K562 (cell line): ENCODE results near the gene ACTR3C. TPM values are rescaled to one million over a fixed set of nuclear protein-coding genes. Genes with fewer than 3 reads are reported as not detected.

Experiments
- BRD4 ChIP-seq: fragments of 200-600 bp; sonication (generic); IDR thresholded peaks from 2 replicates; pipeline ENCODE4 v1.6.1; 2017; ENCODE audit warnings: inconsistent platforms
- CAMTA2 ChIP-seq: fragments of 250-450 bp; sonication (Bioruptor Pico); conservative IDR thresholded peaks from 2 replicates; pipeline ENCODE4 v1.5.1; 2022
- CBX3 ChIP-seq, 2 experiments: IDR thresholded peaks; 1 replicate in 1 of 2; 2 replicates in 1 of 2; pipeline ENCODE4 v1.6.1; 2012; ENCODE audit warnings: inconsistent platforms in 2 of 2, low read length in 2 of 2, borderline replicate concordance in 1 of 2, control low read depth in 1 of 2
- HEY1 ChIP-seq: fragments of 250-450 bp; sonication (Bioruptor Pico); IDR thresholded peaks from 2 replicates; pipeline ENCODE4 v1.5.0; 2020; ENCODE audit warnings: mild to moderate bottlenecking, moderate library complexity, borderline replicate concordance
- JUN ChIP-seq, 2 experiments: sonication (generic) in 1 of 2; formaldehyde crosslinking in 1 of 2; IDR thresholded peaks; 2 replicates each; pipeline versions ENCODE4 v1.6.1 to v1.8.0; 2012 to 2022; ENCODE audit warnings: borderline replicate concordance in 2 of 2, mild to moderate bottlenecking in 2 of 2, improper control_type of control experiment in 1 of 2, low read depth in 1 of 2, low read length in 1 of 2, missing genetic modification reagents in 1 of 2
- KDM5B ChIP-seq: fragments of 200-600 bp; sonication (generic); IDR thresholded peaks from 2 replicates; pipeline ENCODE4 v1.6.1; 2012; ENCODE audit warnings: low read depth, mild to moderate bottlenecking, moderate library complexity, low read length, control low read depth, inconsistent platforms; ENCODE audit not compliant: insufficient replicate concordance
- KLF1 ChIP-seq: fragments of 450-650 bp; IDR thresholded peaks from 2 replicates; pipeline ENCODE4 v1.6.1; 2016; ENCODE audit warnings: missing genetic modification characterization, missing compliant biosample characterization
- MAFK ChIP-seq: IDR thresholded peaks from 2 replicates; pipeline ENCODE4 v1.6.1; 2011; ENCODE audit warnings: low read length, improper control_type of control experiment
- MEIS2 ChIP-seq: fragments of 450-650 bp; IDR thresholded peaks from 2 replicates; pipeline ENCODE4 v1.6.1; 2014; ENCODE audit warnings: mild to moderate bottlenecking; ENCODE audit not compliant: partially characterized antibody
- MYNN ChIP-seq, 2 experiments: sonication (generic); formaldehyde crosslinking in 1 of 2; IDR thresholded peaks; 2 replicates each; pipeline versions ENCODE4 v1.5.0 to v1.6.1; 2016 to 2020; ENCODE audit warnings: antibody characterized with exemption in 1 of 2, missing genetic modification reagents in 1 of 2
- NFXL1 ChIP-seq: fragments of 450-650 bp; formaldehyde crosslinking; IDR thresholded peaks from 2 replicates; pipeline ENCODE4 v1.4.0; 2021; ENCODE audit warnings: mild to moderate bottlenecking
- NONO ChIP-seq, 2 experiments: fragments of 200-400 bp in 1 of 2; fragments of 450-650 bp in 1 of 2; formaldehyde crosslinking in 1 of 2; IDR thresholded peaks; 2 replicates each; pipeline ENCODE4 v1.6.1; 2017; ENCODE audit warnings: low read depth in 2 of 2, mild to moderate bottlenecking in 2 of 2, moderate library complexity in 2 of 2, low read length in 1 of 2
- PCBP1 ChIP-seq: fragments of 200-400 bp; formaldehyde crosslinking; IDR thresholded peaks from 2 replicates; pipeline ENCODE4 v1.6.1; 2018; ENCODE audit warnings: mild to moderate bottlenecking, low read depth, low read length; ENCODE audit not compliant: poor library complexity, severe bottlenecking
- PTBP1 ChIP-seq: fragments of 200-400 bp; formaldehyde crosslinking; IDR thresholded peaks from 2 replicates; pipeline ENCODE4 v1.6.1; 2017; ENCODE audit warnings: low read depth, low read length
- PURB ChIP-seq: sonication (generic); formaldehyde crosslinking; IDR thresholded peaks from 2 replicates; pipeline ENCODE4 v1.9.0; 2021; ENCODE audit warnings: low read depth, mild to moderate bottlenecking, missing genetic modification reagents
- RBFOX2 ChIP-seq: fragments of 200-400 bp; formaldehyde crosslinking; IDR thresholded peaks from 2 replicates; pipeline ENCODE4 v1.6.1; 2017; ENCODE audit warnings: low read depth, mild to moderate bottlenecking, low read length, moderate library complexity
- SAFB2 ChIP-seq: fragments of 200-400 bp; formaldehyde crosslinking; IDR thresholded peaks from 2 replicates; pipeline ENCODE4 v1.6.1; 2018; ENCODE audit warnings: borderline replicate concordance, low read length, low read depth, moderate library complexity; ENCODE audit not compliant: severe bottlenecking
- SRSF9 ChIP-seq: fragments of 200-400 bp; formaldehyde crosslinking; IDR thresholded peaks from 2 replicates; pipeline ENCODE4 v1.6.1; 2017; ENCODE audit warnings: low read depth, low read length, borderline replicate concordance
- STAT5A ChIP-seq: IDR thresholded peaks from 2 replicates; pipeline ENCODE4 v1.6.1; 2012; ENCODE audit warnings: low read length, inconsistent platforms, borderline replicate concordance
- ZBTB1 ChIP-seq: sonication (generic); formaldehyde crosslinking; IDR thresholded peaks from 2 replicates; pipeline ENCODE4 v1.8.1; 2023; ENCODE audit warnings: missing genetic modification reagents, low read depth, mild to moderate bottlenecking, borderline replicate concordance
- ZNF165 ChIP-seq: fragments of 250-450 bp; sonication (Bioruptor Pico); IDR thresholded peaks from 2 replicates; pipeline ENCODE4 v1.4.0; 2020; ENCODE audit warnings: borderline replicate concordance
- ZNF232 ChIP-seq: sonication (generic); formaldehyde crosslinking; IDR thresholded peaks from 2 replicates; pipeline ENCODE4 v1.8.0; 2022; ENCODE audit warnings: mild to moderate bottlenecking, missing genetic modification reagents
- ZNF253 ChIP-seq: fragments of 250-450 bp; sonication (Bioruptor Pico); conservative IDR thresholded peaks from 2 replicates; pipeline ENCODE4 v1.6.1; 2021; ENCODE audit warnings: mild to moderate bottlenecking
- ZNF766 ChIP-seq: fragments of 200-800 bp; sonication (Bioruptor generic); conservative IDR thresholded peaks from 2 replicates; pipeline ENCODE4 v1.6.1; 2016; ENCODE audit warnings: missing genetic modification characterization, missing compliant biosample characterization
- polyA plus RNA-seq, 8 experiments: library from polyadenylated mRNA; depleted of rRNA in 4 of 8; stranded (reverse) in 5 of 8; unstranded in 3 of 8; fragments of >200 nt; fragmentation: Nextera tagmentation in 2 of 8; fragmentation: Illumina TruSeq in 1 of 8; extraction: Ambion mirVana in 2 of 8; extraction: Trizol in 1 of 8; gene quantifications; 2 replicates each; pipeline versions ENCODE4 v1.2.1 to v1.2.3, GENCODE V29; 2011 to 2014; ENCODE audit warnings: inconsistent platforms in 1 of 8, missing spikeins in 1 of 8
- total RNA-seq, 7 experiments: library from RNA; depleted of rRNA in 6 of 7; stranded (reverse); fragments of >200 nt in 6 of 7; fragmentation: Illumina TruSeq in 2 of 7; extraction: Trizol in 2 of 7; gene quantifications; 2 replicates each; pipeline versions ENCODE4 v1.2.1 to v1.2.3, GENCODE V29; 2011 to 2021; ENCODE audit warnings: low replicate concordance in 1 of 7
- TF ChIP-seq, protein P1 (sequence below): fragments of 450-650 bp; IDR thresholded peaks from 2 replicates; pipeline ENCODE4 v1.6.1; 2018; ENCODE audit warnings: mild to moderate bottlenecking, low read depth; ENCODE audit not compliant: partially characterized antibody
- TF ChIP-seq, protein P2 (sequence below): sonication (generic); formaldehyde crosslinking; IDR thresholded peaks from 2 replicates; pipeline ENCODE4 v1.5.0; 2020; ENCODE audit warnings: missing genetic modification reagents

Gene ACTR3C
- total and polyA plus RNA-seq, 9 of the 15 experiments (the other 6 are each of a cell fraction or from before 2014, with no cell fraction given) = 9.0 to 35.4 (median 13.3) TPM

GRCh38 chr7:150313367-150313809, 10.0 kb downstream of the ACTR3C start (continued):
- TF ChIP-seq, protein P1, sequence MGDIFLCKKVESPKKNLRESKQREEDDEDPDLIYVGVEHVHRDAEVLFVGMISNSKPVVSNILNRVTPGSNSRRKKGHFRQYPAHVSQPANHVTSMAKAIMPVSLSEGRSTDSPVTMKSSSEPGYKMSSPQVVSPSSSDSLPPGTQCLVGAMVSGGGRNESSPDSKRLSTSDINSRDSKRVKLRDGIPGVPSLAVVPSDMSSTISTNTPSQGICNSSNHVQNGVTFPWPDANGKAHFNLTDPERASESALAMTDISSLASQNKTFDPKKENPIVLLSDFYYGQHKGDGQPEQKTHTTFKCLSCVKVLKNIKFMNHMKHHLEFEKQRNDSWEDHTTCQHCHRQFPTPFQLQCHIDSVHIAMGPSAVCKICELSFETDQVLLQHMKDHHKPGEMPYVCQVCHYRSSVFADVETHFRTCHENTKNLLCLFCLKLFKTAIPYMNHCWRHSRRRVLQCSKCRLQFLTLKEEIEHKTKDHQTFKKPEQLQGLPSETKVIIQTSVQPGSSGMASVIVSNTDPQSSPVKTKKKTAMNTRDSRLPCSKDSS = no peak
- no peak; the same call in 1 of the 2 replicates for TF ChIP-seq ZNF766 (CRISPR knock-in tag)
- no peak for TF ChIP-seq JUN (IDR thresholded peaks at IDR 0.05; ENCODE audit: borderline replicate concordance, low read depth, low read length)
- no peak for TF ChIP-seq JUN (CRISPR knock-in tag; IDR thresholded peaks at IDR 0.05; ENCODE audit: borderline replicate concordance)
- no peak for TF ChIP-seq MAFK
- TF ChIP-seq RBFOX2 = no peak
- no peak for TF ChIP-seq ZNF165
- no peak for TF ChIP-seq PTBP1
- no peak for TF ChIP-seq ZBTB1
- TF ChIP-seq HEY1 (CRISPR knock-in tag) = no peak
- TF ChIP-seq ZNF253 = no peak
- TF ChIP-seq MEIS2 = peak; percentile 10
- TF ChIP-seq KLF1 (tag) = no peak
- TF ChIP-seq CBX3 (IDR thresholded peaks at IDR 0.05; ENCODE audit: borderline replicate concordance in 1 of 2, low read length in 2 of 2) = no peak; a peak in 1 of 3 replicates
- peak; percentile 73 for TF ChIP-seq KDM5B
- no peak for TF ChIP-seq ZNF232 (CRISPR knock-in tag)
- TF ChIP-seq BRD4 = no peak
- TF ChIP-seq NONO (IDR thresholded peaks at IDR 0.05; ENCODE audit: low read depth in 2 of 2, low read length in 1 of 2) = peak in 1 of 2 experiments; percentile 82; a peak in 2 of 4 replicates
- no peak for TF ChIP-seq SAFB2
- TF ChIP-seq SRSF9 = no peak
- 0 out of 2 replicates have a peak, but pooled peaks have one; percentile 5 for TF ChIP-seq MYNN (IDR thresholded peaks at IDR 0.05)
- no peak for TF ChIP-seq MYNN (CRISPR knock-in tag; IDR thresholded peaks at IDR 0.05)
- TF ChIP-seq NFXL1 = no peak
- no peak for TF ChIP-seq PCBP1
- TF ChIP-seq PURB (CRISPR knock-in tag) = no peak
- TF ChIP-seq, protein P2, sequence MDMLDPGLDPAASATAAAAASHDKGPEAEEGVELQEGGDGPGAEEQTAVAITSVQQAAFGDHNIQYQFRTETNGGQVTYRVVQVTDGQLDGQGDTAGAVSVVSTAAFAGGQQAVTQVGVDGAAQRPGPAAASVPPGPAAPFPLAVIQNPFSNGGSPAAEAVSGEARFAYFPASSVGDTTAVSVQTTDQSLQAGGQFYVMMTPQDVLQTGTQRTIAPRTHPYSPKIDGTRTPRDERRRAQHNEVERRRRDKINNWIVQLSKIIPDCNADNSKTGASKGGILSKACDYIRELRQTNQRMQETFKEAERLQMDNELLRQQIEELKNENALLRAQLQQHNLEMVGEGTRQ (CRISPR knock-in tag) = no peak
- TF ChIP-seq CAMTA2 = no peak
- peak; percentile 91 for TF ChIP-seq STAT5A
